Calu3 (cell line): ENCODE measurements around the gene RCC1. TPM values are rescaled to one million over a fixed set of nuclear protein-coding genes. Genes with fewer than 3 reads are reported as not detected.
A peak's percentile ranks its signal among the peaks of the same experiment; 100 is the strongest.

ENCODE experiments used
- BruUV-seq: library from RNA; stranded (reverse); fragments of 400-500 nt; replicated peaks from 2 replicates; lab custom pipeline; 2021; lab: Mats Ljungman, UMichigan
- CTCF ChIA-PET: fragments of 300-600 bp; sonication (Branson Sonifier 250); formaldehyde crosslinking; loops from one replicate; lab custom pipeline; 2022; ENCODE audit warnings: antibody characterized with exemption; lab: Charles Lee
- DNase-seq: peaks from one replicate; pipeline ENCODE4 v3.0.0; 2022
- H3K27ac Mint-ChIP-seq: one replicate; pipeline ENCODE4 v1.8.0; 2022; ENCODE audit warnings: mixed read lengths; ENCODE audit not compliant: unreplicated experiment
- H3K27me3 Mint-ChIP-seq: one replicate; pipeline ENCODE4 v1.8.0; 2022; ENCODE audit warnings: mixed read lengths; ENCODE audit not compliant: unreplicated experiment
- H3K36me3 Mint-ChIP-seq: one replicate; pipeline ENCODE4 v1.8.0; 2022; ENCODE audit warnings: mild to moderate bottlenecking, moderate library complexity, mixed read lengths; ENCODE audit not compliant: insufficient read depth, unreplicated experiment
- H3K4me1 Mint-ChIP-seq: one replicate; pipeline ENCODE4 v1.8.0; 2022; ENCODE audit warnings: mild to moderate bottlenecking, low read depth, mixed read lengths; ENCODE audit not compliant: unreplicated experiment
- H3K4me3 Mint-ChIP-seq: one replicate; pipeline ENCODE4 v1.8.0; 2022; ENCODE audit warnings: mild to moderate bottlenecking, low read depth, moderate library complexity, mixed read lengths; ENCODE audit not compliant: unreplicated experiment
- H3K9me3 Mint-ChIP-seq: one replicate; pipeline ENCODE4 v1.8.0; 2022; ENCODE audit warnings: low read depth, mixed read lengths; ENCODE audit not compliant: unreplicated experiment
- intact Hi-C: fragments of 100-400 bp; cut with micrococcal nuclease; formaldehyde crosslinking; loops from one replicate; pipeline ENCODE4 v1.10.0; 2022; ENCODE audit not compliant: unreplicated experiment
- total RNA-seq: library from RNA; stranded (reverse); gene quantifications from 2 replicates; pipeline ENCODE4 v1.2.3, GENCODE V29; 2022
- TF ChIP-seq, protein P1 (sequence below): fragments of 200-600 bp; IDR thresholded peaks from one replicate; pipeline ENCODE4 v1.8.0; 2022; ENCODE audit warnings: antibody characterized with exemption; ENCODE audit not compliant: unreplicated experiment

Gene RCC1
- total RNA-seq, 1 experiment from 2014 or later = 95.9 TPM

- Mint-ChIP-seq H3K4me3 (no peak overlapping the region), H3K27me3 (no peaks in the 10 kb centered on the region), H3K4me1 (peaks cover 24% of the 10 kb centered on the region), H3K9me3 (no peaks in the 10 kb centered on the region), H3K27ac (peak overlapping the region; percentile 44), H3K36me3 (peaks cover 85% of the 10 kb centered on the region)
- TF ChIP-seq, protein P1, sequence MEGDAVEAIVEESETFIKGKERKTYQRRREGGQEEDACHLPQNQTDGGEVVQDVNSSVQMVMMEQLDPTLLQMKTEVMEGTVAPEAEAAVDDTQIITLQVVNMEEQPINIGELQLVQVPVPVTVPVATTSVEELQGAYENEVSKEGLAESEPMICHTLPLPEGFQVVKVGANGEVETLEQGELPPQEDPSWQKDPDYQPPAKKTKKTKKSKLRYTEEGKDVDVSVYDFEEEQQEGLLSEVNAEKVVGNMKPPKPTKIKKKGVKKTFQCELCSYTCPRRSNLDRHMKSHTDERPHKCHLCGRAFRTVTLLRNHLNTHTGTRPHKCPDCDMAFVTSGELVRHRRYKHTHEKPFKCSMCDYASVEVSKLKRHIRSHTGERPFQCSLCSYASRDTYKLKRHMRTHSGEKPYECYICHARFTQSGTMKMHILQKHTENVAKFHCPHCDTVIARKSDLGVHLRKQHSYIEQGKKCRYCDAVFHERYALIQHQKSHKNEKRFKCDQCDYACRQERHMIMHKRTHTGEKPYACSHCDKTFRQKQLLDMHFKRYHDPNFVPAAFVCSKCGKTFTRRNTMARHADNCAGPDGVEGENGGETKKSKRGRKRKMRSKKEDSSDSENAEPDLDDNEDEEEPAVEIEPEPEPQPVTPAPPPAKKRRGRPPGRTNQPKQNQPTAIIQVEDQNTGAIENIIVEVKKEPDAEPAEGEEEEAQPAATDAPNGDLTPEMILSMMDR = no peak
- CTCF ChIA-PET = interaction anchor here (0.5 kb wide), 1 partner anchor 108 kb away, joined by 3 read pairs; no protein-coding TSS in a partner anchor
- BruUV-seq = no TSS peak
- intact Hi-C loops = no loop called here
- DNase-seq = no peak
Observed at GRCh38 chr1:28577052-28577678, 71.3 kb downstream of the RCC1 start.

DNA sequence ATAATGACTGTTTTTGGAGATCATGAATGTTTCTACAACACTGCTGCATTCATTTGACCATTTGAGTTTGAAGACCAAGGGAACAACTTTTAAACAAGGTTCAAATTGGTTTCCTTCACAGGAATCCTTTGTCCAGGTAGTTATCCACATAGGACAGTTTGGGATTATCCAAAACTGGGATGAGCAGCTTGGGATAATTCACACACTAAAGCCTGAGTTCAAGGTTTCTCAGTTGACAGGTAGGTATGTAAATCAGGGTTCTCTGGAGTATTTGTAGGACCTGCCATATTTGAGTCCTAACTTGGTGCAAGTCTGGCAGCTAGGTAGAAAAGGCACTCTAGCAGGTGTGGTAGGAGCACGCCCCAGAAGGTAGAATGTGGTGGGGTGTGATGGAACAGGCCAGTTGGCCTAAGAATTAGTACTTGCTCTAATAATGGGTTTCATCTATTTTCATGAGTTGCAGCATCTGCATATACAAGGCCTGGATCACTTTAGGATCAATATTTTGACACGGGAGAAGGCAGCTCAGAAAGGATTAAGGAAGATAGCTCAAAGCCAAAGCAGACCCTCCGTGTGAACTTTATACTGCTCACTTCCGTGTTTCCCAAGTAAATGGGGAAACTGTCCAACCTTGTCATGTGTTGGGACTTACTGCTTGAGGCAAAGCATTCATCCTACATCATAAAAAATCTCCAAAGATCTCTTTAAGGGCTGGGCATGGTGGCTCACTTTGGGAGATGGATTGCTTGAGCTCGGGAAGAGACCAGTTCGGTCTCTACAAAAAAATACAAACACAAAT, 72.1 kb downstream of the RCC1 start:
- no TSS peak for BruUV-seq
- Mint-ChIP-seq H3K9me3 (no peaks in the 10 kb centered on the region), H3K36me3 (peaks cover 93% of the 10 kb centered on the region), H3K27me3 (no peaks in the 10 kb centered on the region), H3K4me1 (peaks cover 27% of the 10 kb centered on the region), H3K4me3 (no peak overlapping the region), H3K27ac (peak overlapping the region; percentile 73)
- CTCF ChIA-PET = no interaction called here
- intact Hi-C loops = no loop called here
- TF ChIP-seq, protein P1 = no peak
- no peak for DNase-seq

DNA sequence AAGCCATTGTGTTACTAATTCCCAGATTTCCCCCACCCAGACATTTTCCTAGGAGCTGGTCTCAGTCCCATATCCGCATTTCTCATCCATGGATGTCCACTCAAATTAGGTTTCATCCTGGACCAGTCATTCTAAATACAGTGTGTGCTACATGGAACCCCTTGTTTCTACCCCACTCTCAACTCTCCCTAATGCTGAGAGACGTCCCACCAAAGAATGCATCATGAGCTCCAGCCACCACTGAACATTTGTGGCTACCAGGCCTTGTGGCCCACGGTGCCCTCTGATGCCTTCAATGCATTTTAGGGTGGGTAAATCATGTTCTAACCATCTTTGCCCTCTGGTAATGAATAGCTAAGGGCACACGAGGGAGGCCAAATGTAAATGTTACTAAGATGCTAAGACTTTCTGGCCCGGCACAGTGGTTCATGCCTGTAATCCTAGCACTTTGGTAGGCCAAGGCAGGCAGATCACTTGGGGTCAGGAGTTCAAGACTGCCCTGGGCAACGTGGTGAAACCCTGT, 72.9 kb downstream of the RCC1 start:
- peak overlapping the region; percentile 73 for H3K27ac Mint-ChIP-seq
- CTCF ChIA-PET = interaction anchor here (1.1 to 3.5 kb wide), 2 partner anchors 24 to 63 kb away, joined by 3 to 21 read pairs; no protein-coding TSS in a partner anchor
- no peaks in the 10 kb centered on the region for H3K9me3 Mint-ChIP-seq
- H3K4me1 Mint-ChIP-seq = peaks cover 32% of the 10 kb centered on the region
- no peaks in the 10 kb centered on the region for H3K27me3 Mint-ChIP-seq
- H3K36me3 Mint-ChIP-seq = peaks cover 92% of the 10 kb centered on the region
- BruUV-seq = no TSS peak
- intact Hi-C loops = no loop called here
- DNase-seq = no peak
- TF ChIP-seq, protein P1 = no peak
- H3K4me3 Mint-ChIP-seq = peak overlapping the region; percentile 95

- CTCF ChIA-PET = interaction anchor here (1.1 to 3.5 kb wide), 2 partner anchors 23 to 62 kb away, joined by 3 to 21 read pairs; no protein-coding TSS in a partner anchor
- H3K27me3 Mint-ChIP-seq = no peaks in the 10 kb centered on the region
- intact Hi-C loops = no loop called here
- no TSS peak for BruUV-seq
- TF ChIP-seq, protein P1 = no peak
- DNase-seq = no peak
- H3K9me3 Mint-ChIP-seq = no peaks in the 10 kb centered on the region
- H3K4me1 Mint-ChIP-seq = peaks cover 32% of the 10 kb centered on the region
- peaks cover 85% of the 10 kb centered on the region for H3K36me3 Mint-ChIP-seq
- peak overlapping the region; percentile 93 for H3K27ac Mint-ChIP-seq
- peak overlapping the region; percentile 95 for H3K4me3 Mint-ChIP-seq
Observed at GRCh38 chr1:28579401-28579800, 73.6 kb downstream of the RCC1 start.
